Stimulated activated CD4-positive, alpha-beta T cell treated with anti-CD3 and anti-CD28 coated beads, Interleukin-15, amount 100 ng/mL, for 1 hour (primary cell): ENCODE results near the gene PXDC1.

Experiments used
- DNase-seq, 2 donors: peaks; one replicate each; pipeline ENCODE4 v3.0.0-alpha.2; 2020; ENCODE audit warnings: low read depth in 1 of 2, low spot score in 1 of 2

PXDC1 gene

GRCh38 chr6:3748208-3749066 lies 3.1 kb downstream of the PXDC1 start:
- no peak for DNase-seq

- DNase-seq, result no peak
Measured at GRCh38 chr6:3747100-3747737, 4.3 kb downstream of the PXDC1 start.

- DNase-seq, result no peak
Measured at GRCh38 chr6:3746696-3747095, 4.8 kb downstream of the PXDC1 start.

GRCh38 chr6:3746119-3746691 lies 5.3 kb downstream of the PXDC1 start:
- DNase-seq, result no peak

- DNase-seq, result no peak
Measured at GRCh38 chr6:3745566-3746118, 5.9 kb downstream of the PXDC1 start.

GRCh38 chr6:3744901-3745470 lies 6.5 kb downstream of the PXDC1 start:
- no peak for DNase-seq

GRCh38 chr6:3744211-3744900 lies 7.2 kb downstream of the PXDC1 start:
- DNase-seq, result no peak

GRCh38 chr6:3743541-3743940 lies 8.0 kb downstream of the PXDC1 start:
- no peak for DNase-seq

- peak; percentile 77 to 91 for DNase-seq
Measured at GRCh38 chr6:3742426-3743344, 8.8 kb downstream of the PXDC1 start.

GRCh38 chr6:3742076-3742425 lies 9.5 kb downstream of the PXDC1 start:
- DNase-seq, result no peak

- DNase-seq, result no peak
Measured at GRCh38 chr6:3741477-3741871, 10.0 kb downstream of the PXDC1 start.

- no peak for DNase-seq
Measured at GRCh38 chr6:3740551-3741476, 10.7 kb downstream of the PXDC1 start.

- DNase-seq, result no peak
Measured at GRCh38 chr6:3739311-3739897, 12.1 kb downstream of the PXDC1 start.

GRCh38 chr6:3738381-3739131 lies 13.0 kb downstream of the PXDC1 start:
- DNase-seq, result no peak

- DNase-seq, result no peak
Measured at GRCh38 chr6:3737831-3738210, 13.7 kb downstream of the PXDC1 start.

GRCh38 chr6:3737149-3737830 lies 14.2 kb downstream of the PXDC1 start:
- no peak for DNase-seq

- DNase-seq, result no peak
Measured at GRCh38 chr6:3735029-3735605, 16.4 kb downstream of the PXDC1 start.
